Measurements from ENCODE around the gene TH.

The TH gene

DNA sequence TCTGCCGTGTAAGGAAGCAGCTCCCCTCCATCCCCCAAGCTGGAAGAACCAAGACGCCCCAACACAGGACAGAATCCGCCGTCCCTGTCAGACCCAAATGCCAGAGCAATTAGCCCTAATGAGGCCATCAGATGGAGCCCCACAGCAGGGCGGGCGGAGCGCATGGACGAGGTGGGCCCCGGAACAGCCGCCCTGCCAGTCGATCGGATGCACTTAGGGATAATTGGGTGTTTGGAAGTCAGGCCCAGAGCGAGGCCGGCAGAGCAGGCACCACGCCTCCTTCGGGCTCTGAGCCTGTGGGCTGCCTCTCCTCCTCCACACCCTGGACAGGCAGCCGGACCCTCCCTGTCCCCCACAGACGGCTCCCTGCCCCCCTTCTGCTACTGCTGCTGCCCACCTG, 5.5 kb upstream of the TH start:
- H3K4me1 Mint-ChIP-seq: no peaks in the 10 kb centered on the region
- no peak overlapping the region for H3K27ac Mint-ChIP-seq
- no peaks in the 10 kb centered on the region for H3K9me3 Mint-ChIP-seq
- H3K27me3 Mint-ChIP-seq: no peaks in the 10 kb centered on the region
- no peaks in the 10 kb centered on the region for H3K36me3 Mint-ChIP-seq
- H3K4me3 Mint-ChIP-seq: no peak overlapping the region

GRCh38 chr11:2176389-2176900, 4.8 kb upstream of the TH start:
- H3K36me3 Mint-ChIP-seq: no peaks in the 10 kb centered on the region
- H3K9me3 Mint-ChIP-seq: no peaks in the 10 kb centered on the region
- H3K27ac Mint-ChIP-seq: no peak overlapping the region
- no peaks in the 10 kb centered on the region for H3K27me3 Mint-ChIP-seq
- H3K4me1 Mint-ChIP-seq: no peaks in the 10 kb centered on the region
- no peak overlapping the region for H3K4me3 Mint-ChIP-seq

- Mint-ChIP-seq H3K9me3 (no peaks in the 10 kb centered on the region), H3K36me3 (no peaks in the 10 kb centered on the region), H3K27ac (no peak overlapping the region), H3K27me3 (no peaks in the 10 kb centered on the region), H3K4me1 (no peaks in the 10 kb centered on the region), H3K4me3 (no peak overlapping the region)
Observed at GRCh38 chr11:2175659-2176058, 4.0 kb upstream of the TH start.

DNA sequence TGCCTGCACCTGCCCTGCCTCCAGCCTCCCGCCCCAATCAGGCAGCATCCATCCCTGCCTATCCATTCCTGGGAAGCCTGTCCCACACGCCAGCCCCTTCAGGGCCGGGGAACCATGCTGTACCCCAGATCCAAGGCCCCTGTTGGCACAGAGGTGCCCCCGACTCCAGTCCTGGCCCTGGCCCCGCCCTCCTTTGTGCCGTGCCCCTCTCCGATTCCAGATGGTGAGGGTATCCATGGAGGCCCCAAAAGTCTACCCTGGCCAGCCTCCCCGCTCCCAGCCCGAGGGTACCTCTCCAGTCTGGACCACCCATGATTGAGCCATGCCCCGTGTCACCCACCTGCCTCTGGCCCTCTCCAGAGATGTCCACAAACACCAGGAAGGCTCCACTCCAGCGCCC, 2.7 kb upstream of the TH start:
- no peak overlapping the region for H3K27ac Mint-ChIP-seq
- no peaks in the 10 kb centered on the region for H3K36me3 Mint-ChIP-seq
- H3K9me3 Mint-ChIP-seq: no peaks in the 10 kb centered on the region
- H3K4me1 Mint-ChIP-seq: no peaks in the 10 kb centered on the region
- H3K27me3 Mint-ChIP-seq: no peaks in the 10 kb centered on the region
- no peak overlapping the region for H3K4me3 Mint-ChIP-seq

DNA sequence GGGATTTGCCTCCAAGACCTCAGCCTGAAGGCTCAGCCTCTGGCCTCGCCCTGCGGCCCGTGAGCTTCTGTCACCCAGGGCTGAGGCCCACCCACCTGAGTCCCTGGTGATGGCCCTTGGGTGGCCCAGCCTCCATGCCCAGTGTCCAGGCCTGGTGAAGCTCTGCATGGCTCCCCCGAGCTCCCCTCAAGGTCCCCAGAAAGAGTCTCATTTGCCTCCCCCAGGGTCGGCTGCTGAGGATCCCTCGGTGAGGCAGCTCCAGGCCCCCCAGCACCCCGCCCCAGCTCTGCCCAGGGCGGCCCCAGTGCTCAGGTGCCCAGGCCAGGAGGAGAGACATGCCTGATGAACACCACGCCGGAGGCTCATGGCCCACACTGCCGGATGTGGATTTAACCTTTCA, 2.1 kb upstream of the TH start:
- H3K9me3 Mint-ChIP-seq: no peaks in the 10 kb centered on the region
- no peaks in the 10 kb centered on the region for H3K36me3 Mint-ChIP-seq
- no peaks in the 10 kb centered on the region for H3K27me3 Mint-ChIP-seq
- H3K27ac Mint-ChIP-seq: no peak overlapping the region
- no peaks in the 10 kb centered on the region for H3K4me1 Mint-ChIP-seq
- no peak overlapping the region for H3K4me3 Mint-ChIP-seq

- Mint-ChIP-seq H3K27ac (no peak overlapping the region), H3K27me3 (no peaks in the 10 kb centered on the region), H3K9me3 (no peaks in the 10 kb centered on the region), H3K36me3 (no peaks in the 10 kb centered on the region), H3K4me3 (no peak overlapping the region), H3K4me1 (no peaks in the 10 kb centered on the region)
Observed at GRCh38 chr11:2173150-2173693, 1.6 kb upstream of the TH start.

GRCh38 chr11:2172676-2173075, 1.1 kb upstream of the TH start:
- Mint-ChIP-seq H3K9me3 (no peaks in the 10 kb centered on the region), H3K4me1 (no peaks in the 10 kb centered on the region), H3K27me3 (no peaks in the 10 kb centered on the region), H3K4me3 (no peak overlapping the region), H3K36me3 (no peaks in the 10 kb centered on the region), H3K27ac (no peak overlapping the region)

- no peaks in the 10 kb centered on the region for H3K4me1 Mint-ChIP-seq
- no peaks in the 10 kb centered on the region for H3K9me3 Mint-ChIP-seq
- H3K36me3 Mint-ChIP-seq: no peaks in the 10 kb centered on the region
- no peaks in the 10 kb centered on the region for H3K27me3 Mint-ChIP-seq
- H3K4me3 Mint-ChIP-seq: no peak overlapping the region
- no peak overlapping the region for H3K27ac Mint-ChIP-seq
Observed at GRCh38 chr11:2169626-2170570, 1.7 kb downstream of the TH start.

- Mint-ChIP-seq H3K27me3 (peaks cover 1% of the 10 kb centered on the region), H3K9me3 (no peaks in the 10 kb centered on the region), H3K27ac (no peak overlapping the region), H3K4me1 (no peaks in the 10 kb centered on the region), H3K36me3 (no peaks in the 10 kb centered on the region), H3K4me3 (no peak overlapping the region)
Observed at GRCh38 chr11:2169005-2169378, 2.6 kb downstream of the TH start.

GRCh38 chr11:2168286-2169004, 3.2 kb downstream of the TH start:
- no peaks in the 10 kb centered on the region for H3K9me3 Mint-ChIP-seq
- no peak overlapping the region for H3K4me3 Mint-ChIP-seq

GRCh38 chr11:2167141-2168045, 4.2 kb downstream of the TH start:
- Mint-ChIP-seq H3K4me1 (no peaks in the 10 kb centered on the region), H3K27me3 (peaks cover 1% of the 10 kb centered on the region), H3K27ac (no peak overlapping the region), H3K36me3 (no peaks in the 10 kb centered on the region), H3K9me3 (no peaks in the 10 kb centered on the region), H3K4me3 (no peak overlapping the region)

More at GRCh38 chr11:2168286-2169004, 3.2 kb downstream of the TH start:
- H3K4me1 Mint-ChIP-seq: no peaks in the 10 kb centered on the region
- H3K36me3 Mint-ChIP-seq: no peaks in the 10 kb centered on the region
- no peak overlapping the region for H3K27ac Mint-ChIP-seq
- H3K27me3 Mint-ChIP-seq: peaks cover 1% of the 10 kb centered on the region

GRCh38 chr11:2166091-2166851, 5.3 kb downstream of the TH start:
- no peak overlapping the region for H3K27ac Mint-ChIP-seq

DNA sequence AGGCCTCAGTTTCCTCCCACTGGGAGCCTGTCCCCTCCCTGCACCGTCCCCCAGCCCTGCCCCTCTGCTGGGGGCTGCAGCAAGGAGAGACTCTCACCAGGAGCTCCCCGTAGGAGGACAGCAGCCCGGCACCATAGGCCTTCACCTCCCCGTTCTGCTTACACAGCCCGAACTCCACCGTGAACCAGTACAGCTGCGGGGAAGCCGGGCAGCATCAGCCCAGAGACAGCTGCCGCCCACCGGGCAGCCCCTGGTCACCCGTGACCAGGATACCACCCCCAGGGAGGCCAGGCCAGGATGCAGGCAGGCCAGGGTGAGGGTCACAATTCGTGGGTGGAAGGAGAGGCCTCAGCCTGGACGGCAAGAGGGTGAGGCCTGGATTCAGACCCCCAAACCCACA, 6.0 kb downstream of the TH start:
- Mint-ChIP-seq H3K27me3 (peaks cover 1% of the 10 kb centered on the region), H3K36me3 (no peaks in the 10 kb centered on the region), H3K4me1 (no peaks in the 10 kb centered on the region), H3K27ac (no peak overlapping the region), H3K4me3 (no peak overlapping the region), H3K9me3 (no peaks in the 10 kb centered on the region)

More at GRCh38 chr11:2166091-2166851, 5.3 kb downstream of the TH start:
- H3K27me3 Mint-ChIP-seq: peaks cover 1% of the 10 kb centered on the region
- H3K4me3 Mint-ChIP-seq: no peak overlapping the region
- no peaks in the 10 kb centered on the region for H3K9me3 Mint-ChIP-seq
- H3K36me3 Mint-ChIP-seq: no peaks in the 10 kb centered on the region
- no peaks in the 10 kb centered on the region for H3K4me1 Mint-ChIP-seq

DNA sequence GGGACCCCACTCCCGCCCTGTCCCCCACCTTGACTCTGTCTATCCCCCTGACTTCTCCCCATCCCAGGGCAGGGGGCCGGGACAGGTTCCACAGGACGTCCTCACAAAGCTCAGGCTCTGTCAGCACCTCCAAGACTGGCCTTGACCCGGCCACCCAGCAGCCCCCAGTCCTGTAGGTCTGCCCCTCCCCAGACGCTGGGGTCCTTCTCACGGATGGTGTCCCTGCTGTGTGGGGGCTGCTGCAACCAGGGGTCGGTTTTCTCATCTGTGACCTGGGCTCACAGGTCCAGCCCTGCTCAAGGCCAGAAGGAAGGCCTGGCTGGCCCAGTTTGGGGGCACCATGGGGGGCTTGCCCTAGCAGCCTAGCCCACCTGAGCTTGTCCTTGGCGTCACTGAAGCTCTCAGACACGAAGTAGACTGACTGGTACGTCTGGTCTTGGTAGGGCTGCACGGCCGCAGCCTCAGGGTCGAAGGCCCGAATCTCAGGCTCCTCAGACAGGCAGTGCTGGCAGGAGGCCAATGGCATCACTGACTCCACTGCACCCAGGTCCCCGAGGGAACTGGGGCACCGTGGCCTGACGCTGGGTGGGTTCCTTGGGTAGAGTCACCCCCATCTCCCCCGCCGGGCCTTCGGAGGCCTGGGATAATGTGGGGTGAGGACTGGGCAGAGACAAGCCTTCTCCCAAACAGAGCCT, 6.6 kb downstream of the TH start:
- H3K27ac Mint-ChIP-seq: no peak overlapping the region
- no peaks in the 10 kb centered on the region for H3K4me1 Mint-ChIP-seq
- H3K9me3 Mint-ChIP-seq: no peaks in the 10 kb centered on the region
- no peaks in the 10 kb centered on the region for H3K36me3 Mint-ChIP-seq
- peaks cover 1% of the 10 kb centered on the region for H3K27me3 Mint-ChIP-seq
- no peak overlapping the region for H3K4me3 Mint-ChIP-seq

Data from activated naive CD4-positive, alpha-beta T cell treated with anti-CD3 and anti-CD28 coated beads, Interleukin-2, amount 50 U/mL, for 24 hours (primary cell).